ENCODE measurements around the gene MUC4. TPM values are rescaled to one million over a fixed set of nuclear protein-coding genes. Genes with fewer than 3 reads are reported as not detected.

The MUC4 gene
- total RNA-seq, 4 donors from 2014 or later = not detected

- H3K4me1 ChIP-seq = peaks cover 0 to 11% (median 0%) of the 10 kb centered on the region in 4 donors
- H3K27ac ChIP-seq = no peak overlapping the region
- DNase-seq (ENCODE audit: low spot score in 2 of 2) = no peak
- no peak for TF ChIP-seq EP300 (IDR thresholded peaks at IDR 0.05)
- TF ChIP-seq CTCF (IDR thresholded peaks at IDR 0.05) = no peak
- no peak for TF ChIP-seq POLR2A (IDR thresholded peaks at IDR 0.05)
- H3K4me3 ChIP-seq = no peak overlapping the region
- H3K9me3 ChIP-seq = no peaks in the 10 kb centered on the region
- H3K36me3 ChIP-seq = no peaks in the 10 kb centered on the region
- H3K27me3 ChIP-seq = peaks cover 0 to 68% of the 10 kb centered on the region in 2 donors
- 41 to 74% methylated on average over 28 to 37 of the region's 43 CpGs for WGBS, 2 donors
Observed at GRCh38 chr3:195762611-195763010, 49.1 kb downstream of the MUC4 start.

- H3K27ac ChIP-seq = no peak overlapping the region
- 13 to 81% methylated on average over 6 to 17 of the region's 36 CpGs for WGBS, 2 donors
- no peak overlapping the region for H3K4me3 ChIP-seq
- no peaks in the 10 kb centered on the region for H3K36me3 ChIP-seq
- H3K27me3 ChIP-seq = peaks cover 0 to 70% of the 10 kb centered on the region in 2 donors
- peaks cover 0 to 15% (median 0%) of the 10 kb centered on the region in 4 donors for H3K4me1 ChIP-seq
- TF ChIP-seq POLR2A (IDR thresholded peaks at IDR 0.05) (no peak), EP300 (IDR thresholded peaks at IDR 0.05) (no peak), CTCF (IDR thresholded peaks at IDR 0.05) (no peak)
- no peak for DNase-seq (ENCODE audit: low spot score in 2 of 2)
- no peaks in the 10 kb centered on the region for H3K9me3 ChIP-seq
Observed at GRCh38 chr3:195762249-195762585, 49.5 kb downstream of the MUC4 start.

DNA sequence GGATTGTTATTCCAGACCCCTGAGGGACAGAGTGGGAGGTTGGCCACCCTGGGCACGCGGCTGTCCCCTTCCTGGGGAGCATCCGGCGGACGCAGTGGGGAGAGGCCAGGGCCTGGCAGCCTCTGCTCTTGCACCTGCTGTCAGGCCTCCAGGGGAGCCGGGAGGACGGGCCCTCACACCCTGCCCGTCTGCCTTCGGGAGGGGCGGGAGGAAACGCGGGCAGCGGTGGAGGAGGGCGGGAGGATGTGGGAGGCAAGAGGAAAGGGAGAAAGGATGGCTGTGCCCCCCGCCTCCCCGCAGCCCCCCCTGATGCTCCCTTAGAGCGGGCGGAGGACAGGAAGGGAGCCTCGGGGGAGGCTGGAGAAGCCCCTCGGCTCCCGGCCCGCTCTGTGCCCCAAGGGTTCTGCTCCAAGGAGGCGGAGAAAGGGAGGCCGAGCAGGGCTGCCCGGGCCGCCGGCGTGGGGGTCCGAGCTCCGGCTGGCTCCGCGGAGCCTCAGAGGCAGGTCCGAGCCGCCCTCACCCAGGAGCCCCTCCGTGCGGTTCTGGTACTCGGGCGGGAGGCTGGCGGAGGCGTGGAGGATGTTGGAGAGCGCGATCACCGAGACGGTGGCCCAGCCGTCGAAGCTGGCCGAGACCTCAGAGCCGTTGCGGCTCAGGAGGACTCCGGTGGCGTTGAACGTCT is 50.0 kb downstream of the MUC4 start:
- Histone ChIP-seq H3K9me3 (no peaks in the 10 kb centered on the region), H3K4me1 (peaks cover 0 to 20% (median 0%) of the 10 kb centered on the region in 4 donors), H3K36me3 (no peaks in the 10 kb centered on the region), H3K4me3 (no peak overlapping the region), H3K27ac (no peak overlapping the region), H3K27me3 (peaks cover 0 to 73% of the 10 kb centered on the region in 2 donors)
- DNase-seq (ENCODE audit: low spot score in 2 of 2) = no peak
- TF ChIP-seq POLR2A (IDR thresholded peaks at IDR 0.05) (no peak), EP300 (IDR thresholded peaks at IDR 0.05) (no peak), CTCF (IDR thresholded peaks at IDR 0.05) (no peak)
- WGBS, 2 donors = 8 to 19% methylated on average over 30 to 31 of the region's 52 CpGs

GRCh38 chr3:195761123-195761566 is 50.6 kb downstream of the MUC4 start:
- Histone ChIP-seq H3K4me1 (peaks cover 0 to 20% (median 0%) of the 10 kb centered on the region in 4 donors), H3K9me3 (no peaks in the 10 kb centered on the region), H3K27ac (no peak overlapping the region), H3K4me3 (no peak overlapping the region), H3K36me3 (no peaks in the 10 kb centered on the region), H3K27me3 (peaks cover 0 to 73% of the 10 kb centered on the region in 2 donors)
- 60 to 71% methylated on average over 7 to 10 of the region's 10 CpGs for WGBS, 2 donors
- no peak for DNase-seq (ENCODE audit: low spot score in 2 of 2)
- TF ChIP-seq CTCF (IDR thresholded peaks at IDR 0.05) (no peak), EP300 (IDR thresholded peaks at IDR 0.05) (no peak), POLR2A (IDR thresholded peaks at IDR 0.05) (no peak)

GRCh38 chr3:195760345-195761122 is 51.2 kb downstream of the MUC4 start:
- 51 to 55% methylated on average over 24 of the region's 24 CpGs for WGBS, 2 donors
- DNase-seq (ENCODE audit: low spot score in 2 of 2) = no peak

More at GRCh38 chr3:195760345-195761122, 51.2 kb downstream of the MUC4 start:
- Histone ChIP-seq H3K27ac (no peak overlapping the region), H3K4me1 (peaks cover 0 to 20% (median 0%) of the 10 kb centered on the region in 4 donors), H3K4me3 (no peak overlapping the region), H3K9me3 (no peaks in the 10 kb centered on the region), H3K36me3 (no peaks in the 10 kb centered on the region), H3K27me3 (peaks cover 0 to 72% of the 10 kb centered on the region in 2 donors)
- no peak for TF ChIP-seq CTCF (IDR thresholded peaks at IDR 0.05)
- TF ChIP-seq EP300 (IDR thresholded peaks at IDR 0.05) = no peak
- no peak for TF ChIP-seq POLR2A (IDR thresholded peaks at IDR 0.05)
